Liver (tissue), 9 donors: ENCODE results near the gene ASF1B. TPM values are rescaled to one million over a fixed set of nuclear protein-coding genes. Genes with fewer than 3 reads are reported as not detected.

Source experiments
- DNase-seq: peaks from one replicate; pipeline ENCODE4 v3.0.0-alpha.2; 2017; ENCODE audit warnings: low spot score
- H3K27ac ChIP-seq, 2 donors: one replicate each; pipeline ENCODE4 v1.7.0; 2013; ENCODE audit warnings: inconsistent platforms in 2 of 2, low read length in 2 of 2, control low read depth in 1 of 2, low read depth in 1 of 2, mild to moderate bottlenecking in 1 of 2
- H3K27me3 ChIP-seq, 4 donors: one replicate each; pipeline versions ENCODE4 v1.6.1 to v1.7.0; 2013; ENCODE audit warnings: low read length in 3 of 4, inconsistent platforms in 1 of 4, mild to moderate bottlenecking in 1 of 4, moderate library complexity in 1 of 4; ENCODE audit not compliant: control insufficient read depth in 4 of 4, insufficient read depth in 4 of 4
- H3K36me3 ChIP-seq, 4 donors: one replicate each; pipeline versions ENCODE4 v1.6.1 to v1.7.0; 2013; ENCODE audit warnings: low read length in 3 of 4, mild to moderate bottlenecking in 3 of 4, low read depth in 1 of 4, moderate library complexity in 1 of 4; ENCODE audit not compliant: control insufficient read depth in 4 of 4, insufficient read depth in 3 of 4
- H3K4me1 ChIP-seq, 4 donors: one replicate each; pipeline versions ENCODE4 v1.6.1 to v1.7.0; 2013; ENCODE audit warnings: low read length in 3 of 4, mild to moderate bottlenecking in 3 of 4, moderate library complexity in 1 of 4; ENCODE audit not compliant: control insufficient read depth in 4 of 4, insufficient read depth in 4 of 4
- H3K4me3 ChIP-seq, 3 donors: one replicate each; pipeline versions ENCODE4 v1.6.1 to v1.7.0; 2013; ENCODE audit warnings: low read length in 3 of 3, control low read depth in 1 of 3, low read depth in 1 of 3, mild to moderate bottlenecking in 1 of 3
- H3K9ac ChIP-seq, 2 donors: one replicate each; pipeline ENCODE4 v1.7.0; 2013; ENCODE audit warnings: low read length in 2 of 2, mild to moderate bottlenecking in 2 of 2, moderate library complexity in 2 of 2, control low read depth in 1 of 2, low read depth in 1 of 2
- H3K9me3 ChIP-seq, 4 donors: one replicate each; pipeline versions ENCODE4 v1.6.1 to v1.7.0; 2013; ENCODE audit warnings: low read length in 3 of 4; ENCODE audit not compliant: control insufficient read depth in 4 of 4
- ATF3 ChIP-seq: IDR thresholded peaks from 2 replicates; pipeline ENCODE4 v1.6.1; 2016; ENCODE audit warnings: antibody characterized with exemption
- EGR1 ChIP-seq, 2 donors: IDR thresholded peaks; 2 replicates each; pipeline ENCODE4 v1.6.1; 2016 to 2018; ENCODE audit warnings: antibody characterized with exemption in 2 of 2, low read depth in 2 of 2
- FOXA1 ChIP-seq: IDR thresholded peaks from 2 replicates; pipeline ENCODE4 v1.6.1; 2016; ENCODE audit warnings: antibody characterized with exemption
- FOXA2 ChIP-seq: IDR thresholded peaks from 2 replicates; pipeline ENCODE4 v1.6.1; 2016; ENCODE audit warnings: antibody characterized with exemption
- GABPA ChIP-seq, 2 donors: IDR thresholded peaks in 1 of 2; conservative IDR thresholded peaks in 1 of 2; 2 replicates each; pipeline ENCODE4 v1.6.1; 2016; ENCODE audit warnings: antibody characterized with exemption in 2 of 2, mild to moderate bottlenecking in 1 of 2, moderate library complexity in 1 of 2
- HNF4A ChIP-seq, 2 donors: conservative IDR thresholded peaks; 2 replicates each; pipeline ENCODE4 v1.6.1; 2016; ENCODE audit warnings: antibody characterized with exemption in 2 of 2, mild to moderate bottlenecking in 2 of 2
- JUND ChIP-seq, 2 donors: IDR thresholded peaks; 2 replicates each; pipeline ENCODE4 v1.6.1; 2016; ENCODE audit warnings: antibody characterized with exemption in 2 of 2
- MAX ChIP-seq: IDR thresholded peaks from 2 replicates; pipeline ENCODE4 v1.6.1; 2016; ENCODE audit warnings: antibody characterized with exemption
- NR2F2 ChIP-seq: IDR thresholded peaks from 2 replicates; pipeline ENCODE4 v1.6.1; 2016; ENCODE audit warnings: antibody characterized with exemption
- RAD21 ChIP-seq, 2 donors: IDR thresholded peaks; 2 replicates each; pipeline ENCODE4 v1.6.1; 2016; ENCODE audit warnings: antibody characterized with exemption in 2 of 2, mild to moderate bottlenecking in 2 of 2
- REST ChIP-seq: IDR thresholded peaks from 2 replicates; pipeline ENCODE4 v1.6.1; 2016; ENCODE audit warnings: antibody characterized with exemption, mild to moderate bottlenecking
- RXRA ChIP-seq, 2 donors: IDR thresholded peaks; 2 replicates each; pipeline ENCODE4 v1.6.1; 2017 to 2018; ENCODE audit warnings: antibody characterized with exemption in 2 of 2, mild to moderate bottlenecking in 1 of 2
- SP1 ChIP-seq: IDR thresholded peaks from 2 replicates; pipeline ENCODE4 v1.6.1; 2018; ENCODE audit warnings: antibody characterized with exemption, mild to moderate bottlenecking
- TAF1 ChIP-seq: conservative IDR thresholded peaks from 2 replicates; pipeline ENCODE4 v1.6.1; 2016; ENCODE audit warnings: antibody characterized with exemption, mild to moderate bottlenecking
- YY1 ChIP-seq: IDR thresholded peaks from 2 replicates; pipeline ENCODE4 v1.6.1; 2016; ENCODE audit warnings: antibody characterized with exemption, mild to moderate bottlenecking
- ZBTB33 ChIP-seq: IDR thresholded peaks from 2 replicates; pipeline ENCODE4 v1.6.1; 2016; ENCODE audit warnings: antibody characterized with exemption
- WGBS: extraction: QIAGEN DNeasy Blood & Tissue Kit; methylation state at CpG from one replicate; pipeline ENCODE4 v1.1.7; 2013; 5-methylcytosine and 5-hydroxymethylcytosine counted together
- polyA plus RNA-seq, 2 donors: library from polyadenylated mRNA; stranded (reverse) in 1 of 2; unstranded in 1 of 2; fragments of 200-250 nt in 1 of 2; fragments of >200 nt in 1 of 2; fragmentation: Nextera tagmentation in 1 of 2; extraction: Ambion mirVana in 1 of 2; gene quantifications; one replicate each; pipeline versions ENCODE4 v1.2.1 to v1.2.3, GENCODE V29; 2013 to 2015
- total RNA-seq, 2 donors: library from RNA; depleted of rRNA; stranded (reverse); fragments of >200 nt; gene quantifications; one replicate each; pipeline ENCODE4 v1.2.3, GENCODE V29; 2014
- TF ChIP-seq, protein P1 (sequence below): fragments of 150-350 bp; IDR thresholded peaks from 2 replicates; pipeline ENCODE4 v1.5.1; 2017; ENCODE audit warnings: improper control_type of control experiment, low read depth, low read length; ENCODE audit not compliant: missing input control
- donor health status: healthy.
- donor health status: healthy.
- donor health status: healthy.
- donor health status: healthy.
- donor health status: healthy.

Gene ASF1B
- total and polyA plus RNA-seq, 4 donors, result 0.25 to 20.5 (median 1.6) TPM

DNA sequence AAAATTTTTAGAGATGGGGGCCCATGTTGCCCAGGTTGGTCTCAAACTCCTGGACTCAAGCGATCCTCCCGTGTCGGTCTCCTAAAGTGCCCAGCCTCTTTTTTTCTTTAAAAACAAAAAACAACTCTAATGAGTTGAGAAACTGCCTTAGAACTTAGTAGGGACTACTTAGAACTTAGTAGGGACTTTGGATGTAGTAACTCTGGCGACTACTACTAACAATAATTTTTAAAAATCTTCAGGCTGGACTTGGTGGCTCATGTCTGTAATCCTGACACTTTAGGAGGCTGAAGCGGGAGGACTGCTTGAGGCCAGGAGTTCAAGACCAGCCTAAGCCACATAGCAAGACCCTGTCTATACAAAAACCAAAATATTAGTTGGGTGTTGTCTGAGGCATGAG lies 50.3 kb downstream of the ASF1B start:
- no peak for DNase-seq
- Histone ChIP-seq H3K27ac (no peak overlapping the region), H3K27me3 (no peaks in the 10 kb centered on the region), H3K9ac (no peak overlapping the region), H3K36me3 (peaks cover 0 to 3% (median under 1%) of the 10 kb centered on the region in 4 donors), H3K4me1 (peaks cover 5 to 30% (median 13%) of the 10 kb centered on the region in 4 donors), H3K4me3 (no peak overlapping the region), H3K9me3 (no peaks in the 10 kb centered on the region)
- 77% methylated on average over 5 of the region's 5 CpGs for WGBS
- TF ChIP-seq YY1, result no peak
- no peak for TF ChIP-seq ZBTB33
- TF ChIP-seq SP1, result no peak
- TF ChIP-seq RXRA (IDR thresholded peaks at IDR 0.05), result no peak

DNA sequence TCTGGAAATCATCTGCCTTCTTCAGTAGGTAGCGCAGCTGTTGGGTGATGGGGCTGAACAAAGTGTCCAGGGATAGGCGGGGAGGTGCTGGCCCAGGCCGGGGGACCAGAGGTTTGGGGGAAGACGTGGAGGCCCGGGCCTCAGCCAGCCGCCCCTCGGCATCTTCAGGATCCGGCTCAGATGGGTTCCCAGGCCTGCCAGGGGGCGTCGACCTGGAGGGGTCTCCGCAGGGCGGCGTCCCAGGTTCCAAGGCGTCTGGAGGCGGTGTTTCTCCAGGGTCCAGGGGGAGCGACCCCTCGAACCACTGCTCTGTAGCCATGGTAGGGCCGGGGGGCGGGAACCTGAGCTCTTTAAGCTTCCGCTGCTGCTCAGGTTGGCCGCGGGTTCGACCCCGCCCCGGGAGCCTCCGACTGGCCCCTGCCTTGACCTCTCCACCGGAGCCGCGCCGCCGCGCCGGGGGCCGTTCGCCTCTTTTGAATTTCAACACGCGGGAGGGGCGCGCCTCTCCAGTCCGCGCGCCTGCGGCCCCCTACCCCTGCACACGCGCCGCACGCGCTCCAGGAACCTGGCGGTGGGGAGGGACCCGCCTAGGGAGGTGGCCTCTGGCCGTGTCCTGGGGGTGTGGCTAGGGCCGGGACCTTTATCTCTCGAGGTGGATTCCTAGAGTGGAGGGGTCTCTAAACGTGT lies 50.9 kb downstream of the ASF1B start, which contains the start of gene C19orf67:
Gene C19orf67 (minus strand): TSS at position 475 of the 687 bp plus-strand sequence. CDS start 156 bp downstream, at position 319.
- Histone ChIP-seq H3K9ac (no peak within 1 kb of the TSS), H3K9me3 (no peaks in the 10 kb centered on the region), H3K27ac (no peak within 1 kb of the TSS), H3K4me3 (no peak within 1 kb of the TSS), H3K36me3 (peaks cover 0 to 3% (median under 1%) of the 10 kb centered on the region in 4 donors), H3K27me3 (no peaks in the 10 kb centered on the region), H3K4me1 (peaks cover 5 to 31% (median 14%) of the 10 kb centered on the region in 4 donors)
- WGBS, result 40% methylated on average over 54 of the region's 54 CpGs
- DNase-seq, result no peak
- TF ChIP-seq NR2F2 (no peak), JUND (IDR thresholded peaks at IDR 0.05) (no peak), SP1 (no peak), ATF3 (no peak), GABPA (IDR thresholded peaks at IDR 0.05 in 1 of 2, conservative IDR thresholded peaks at IDR 0.05 in 1 of 2) (no peak), HNF4A (conservative IDR thresholded peaks at IDR 0.05) (no peak), FOXA1 (no peak), REST (no peak), MAX (no peak), FOXA2 (no peak), RAD21 (IDR thresholded peaks at IDR 0.05) (no peak), ZBTB33 (no peak), YY1 (no peak), TAF1 (no peak), RXRA (IDR thresholded peaks at IDR 0.05) (no peak), EGR1 (IDR thresholded peaks at IDR 0.05; ENCODE audit: low read depth in 2 of 2) (no peak)
- TF ChIP-seq, protein P1, sequence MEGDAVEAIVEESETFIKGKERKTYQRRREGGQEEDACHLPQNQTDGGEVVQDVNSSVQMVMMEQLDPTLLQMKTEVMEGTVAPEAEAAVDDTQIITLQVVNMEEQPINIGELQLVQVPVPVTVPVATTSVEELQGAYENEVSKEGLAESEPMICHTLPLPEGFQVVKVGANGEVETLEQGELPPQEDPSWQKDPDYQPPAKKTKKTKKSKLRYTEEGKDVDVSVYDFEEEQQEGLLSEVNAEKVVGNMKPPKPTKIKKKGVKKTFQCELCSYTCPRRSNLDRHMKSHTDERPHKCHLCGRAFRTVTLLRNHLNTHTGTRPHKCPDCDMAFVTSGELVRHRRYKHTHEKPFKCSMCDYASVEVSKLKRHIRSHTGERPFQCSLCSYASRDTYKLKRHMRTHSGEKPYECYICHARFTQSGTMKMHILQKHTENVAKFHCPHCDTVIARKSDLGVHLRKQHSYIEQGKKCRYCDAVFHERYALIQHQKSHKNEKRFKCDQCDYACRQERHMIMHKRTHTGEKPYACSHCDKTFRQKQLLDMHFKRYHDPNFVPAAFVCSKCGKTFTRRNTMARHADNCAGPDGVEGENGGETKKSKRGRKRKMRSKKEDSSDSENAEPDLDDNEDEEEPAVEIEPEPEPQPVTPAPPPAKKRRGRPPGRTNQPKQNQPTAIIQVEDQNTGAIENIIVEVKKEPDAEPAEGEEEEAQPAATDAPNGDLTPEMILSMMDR, result no peak
